Right kidney (tissue), 1 donor: ENCODE data around the gene TGM2.

Experiments
- DNase-seq: peaks from one replicate; pipeline ENCODE4 v3.0.0-alpha.2; 2016

TGM2 gene

DNA sequence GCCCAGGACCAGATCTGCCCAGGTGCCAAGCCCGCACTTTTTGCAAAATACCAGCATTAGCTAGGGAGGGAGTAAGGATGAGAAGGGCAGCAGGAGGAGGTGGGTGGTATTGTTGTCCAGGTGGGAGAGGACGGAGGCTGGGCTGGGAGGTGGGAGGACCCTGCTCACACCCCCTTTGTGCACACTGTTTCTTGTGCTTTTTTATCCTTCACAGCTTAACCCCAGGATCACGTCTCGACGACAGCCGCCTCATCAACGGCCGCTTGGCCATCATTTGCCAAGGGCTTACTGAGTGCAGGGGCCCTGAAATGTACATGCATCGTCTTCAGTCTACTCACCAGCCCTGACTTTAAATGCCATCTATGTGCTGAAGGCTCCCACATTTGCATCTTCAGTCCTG is 12.1 kb upstream of the TGM2 start:
- no peak for DNase-seq

GRCh38 chr20:38175304-38176180 is 10.5 kb upstream of the TGM2 start:
- DNase-seq: no peak

- no peak for DNase-seq
Measured at GRCh38 chr20:38173237-38174156, 8.4 kb upstream of the TGM2 start.

DNA sequence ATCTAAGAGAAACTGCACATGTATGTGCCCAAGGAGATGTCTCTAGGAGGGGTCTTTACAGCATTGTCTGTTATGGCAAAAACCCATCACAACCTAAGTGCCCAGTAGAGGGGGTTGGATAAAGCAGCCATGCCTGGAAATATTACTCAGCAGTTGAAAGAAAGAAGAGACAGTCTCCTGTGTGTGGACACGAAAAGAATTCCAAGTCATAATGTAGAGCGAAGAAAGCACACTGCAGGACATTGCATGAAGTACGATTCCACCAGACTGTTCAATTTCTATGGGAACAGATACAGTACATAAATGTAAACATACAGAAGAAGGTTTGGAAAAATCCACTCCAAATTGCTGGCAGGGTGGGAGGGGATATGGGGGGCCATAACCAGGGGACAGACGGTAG is 7.3 kb upstream of the TGM2 start:
- DNase-seq: no peak

GRCh38 chr20:38171675-38172043 is 6.6 kb upstream of the TGM2 start:
- DNase-seq: no peak

GRCh38 chr20:38170826-38171674 is 6.0 kb upstream of the TGM2 start:
- DNase-seq: no peak

DNA sequence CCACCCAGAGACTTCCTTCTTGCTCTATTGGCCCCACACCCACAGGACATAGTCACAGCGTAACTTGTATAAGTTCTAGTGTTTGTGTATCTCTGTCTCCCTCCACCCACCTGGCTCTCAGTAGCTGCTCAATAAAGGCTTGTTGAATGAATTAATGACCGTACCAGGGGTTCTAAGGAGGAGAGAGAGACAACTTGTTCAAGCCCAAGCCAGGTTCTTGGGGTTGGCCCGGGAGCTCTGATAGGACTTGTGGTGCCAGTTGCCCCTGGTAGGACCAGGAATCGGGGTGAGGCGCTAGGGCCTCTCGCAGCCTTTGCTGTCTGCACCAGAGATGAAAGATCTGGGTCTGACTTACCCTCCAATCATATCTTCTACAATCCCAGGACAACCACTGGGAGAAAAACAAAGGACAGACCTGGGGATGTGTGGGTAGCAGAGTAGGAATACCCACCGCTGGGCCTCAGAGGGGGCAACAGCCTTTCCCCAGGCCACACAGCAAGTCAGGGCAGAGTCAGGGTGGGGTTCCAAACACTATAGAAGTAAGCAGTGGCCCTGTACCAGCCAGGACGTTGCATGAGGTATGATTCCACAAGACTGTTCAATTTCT is 5.3 kb upstream of the TGM2 start:
- DNase-seq: no peak

GRCh38 chr20:38169636-38170193 is 4.6 kb upstream of the TGM2 start:
- no peak for DNase-seq

- no peak for DNase-seq
Measured at GRCh38 chr20:38168791-38169589, 3.9 kb upstream of the TGM2 start.

DNA sequence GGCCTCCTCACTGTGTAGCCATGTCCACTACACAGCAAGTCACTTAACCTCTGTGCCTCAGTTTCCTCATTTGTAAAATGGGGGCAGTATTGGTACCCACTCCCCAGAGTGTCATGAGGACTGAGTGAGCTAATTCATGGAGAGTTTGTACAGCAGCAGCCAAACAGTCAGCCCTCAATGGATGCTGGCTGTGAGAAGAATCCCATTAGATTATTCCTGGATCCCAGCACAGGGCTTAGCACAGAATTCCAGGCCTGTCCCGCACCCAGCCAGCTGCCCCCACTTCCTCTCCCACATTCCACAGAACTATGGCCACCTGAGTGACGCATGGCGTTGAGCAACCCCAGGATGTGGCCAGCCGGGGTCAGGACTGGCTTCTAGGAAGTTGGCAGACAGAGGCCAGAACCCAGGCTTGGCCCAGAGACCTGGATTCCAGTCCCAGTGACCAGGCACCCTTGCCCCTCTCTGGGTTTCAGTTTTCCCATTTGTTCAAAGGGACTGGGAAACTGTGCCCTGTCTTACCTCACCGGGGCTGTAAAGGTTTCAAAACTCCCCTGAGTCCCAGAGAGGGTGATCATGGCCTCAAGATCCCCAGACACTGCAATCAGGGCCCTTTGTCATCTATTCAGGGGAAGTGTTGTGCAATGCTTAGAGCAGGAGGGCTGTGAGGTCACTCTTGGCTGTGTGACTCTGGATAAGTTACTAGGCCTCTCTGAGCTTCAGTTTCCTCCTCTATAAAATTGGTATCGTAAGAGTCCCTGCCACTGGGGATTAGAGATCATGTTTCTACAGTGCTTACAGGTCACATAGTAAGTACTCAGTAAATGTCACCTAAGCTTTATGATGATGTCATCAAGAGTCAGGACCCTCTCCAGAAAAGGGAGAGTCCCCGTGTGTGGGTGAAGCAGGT is 3.0 kb upstream of the TGM2 start:
- DNase-seq: no peak

- DNase-seq: no peak
Measured at GRCh38 chr20:38167328-38167850, 2.3 kb upstream of the TGM2 start.

DNA sequence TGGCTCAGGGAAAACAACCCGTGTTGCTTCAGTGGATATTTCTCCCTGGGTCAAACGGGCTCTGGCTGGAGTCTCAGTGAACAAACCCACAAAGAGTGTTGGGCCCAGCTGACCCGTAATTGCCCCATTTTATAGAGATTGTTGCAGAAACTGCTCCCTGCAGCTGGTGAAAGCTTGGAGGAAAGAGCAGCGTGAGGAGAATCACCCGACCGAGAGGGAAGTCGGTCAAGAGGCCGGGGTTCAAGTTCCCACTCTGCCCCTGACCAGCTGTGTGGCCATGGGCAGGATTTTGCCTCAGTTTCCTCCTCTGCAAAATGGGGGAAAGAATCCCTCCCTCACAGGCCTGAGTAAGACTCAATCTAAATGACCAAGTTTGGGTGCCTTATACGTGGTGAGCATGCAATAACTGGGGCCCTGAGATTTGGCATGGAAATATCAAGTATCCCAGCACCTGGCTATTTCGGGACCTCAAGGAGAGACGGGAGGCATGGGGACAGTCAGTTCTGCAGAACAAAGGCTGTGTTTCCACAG is 1.7 kb upstream of the TGM2 start:
- DNase-seq: no peak

DNA sequence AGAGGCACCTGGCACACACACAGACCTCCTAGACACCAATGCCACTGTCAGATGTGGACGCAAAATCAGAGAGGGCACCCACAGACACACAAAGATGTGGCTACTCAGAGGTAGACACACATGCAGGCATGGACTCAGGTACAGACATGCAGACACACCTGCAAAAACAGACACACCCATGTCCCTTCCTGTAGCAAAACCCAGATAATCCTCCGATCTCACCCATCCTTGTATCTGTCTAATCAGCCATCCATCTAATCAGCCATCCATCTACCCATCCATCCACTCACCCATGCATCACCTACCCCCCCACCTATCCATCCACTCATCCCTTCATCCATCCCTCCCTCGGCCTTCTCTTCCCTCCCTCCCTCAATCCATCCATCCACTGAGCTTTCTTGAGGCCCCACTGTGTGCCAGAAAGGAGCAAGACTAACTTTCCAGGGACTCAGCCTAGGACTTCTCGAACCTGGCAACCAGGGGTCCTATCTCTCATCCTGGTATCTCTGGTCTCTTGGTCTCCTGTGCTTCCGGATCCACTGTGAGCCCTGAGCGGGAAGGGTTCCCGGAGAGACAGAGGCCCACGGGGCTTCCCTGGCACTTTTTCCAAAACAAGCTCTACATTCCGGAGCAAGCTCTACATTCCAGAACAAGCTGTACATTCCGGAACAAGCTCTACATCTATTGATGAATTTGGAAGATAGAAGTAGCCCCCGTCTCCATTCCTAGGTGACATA is 1.1 kb upstream of the TGM2 start:
- DNase-seq: no peak

GRCh38 chr20:38164624-38165088 is 414 bp downstream of the TGM2 start:
- no peak for DNase-seq

DNA sequence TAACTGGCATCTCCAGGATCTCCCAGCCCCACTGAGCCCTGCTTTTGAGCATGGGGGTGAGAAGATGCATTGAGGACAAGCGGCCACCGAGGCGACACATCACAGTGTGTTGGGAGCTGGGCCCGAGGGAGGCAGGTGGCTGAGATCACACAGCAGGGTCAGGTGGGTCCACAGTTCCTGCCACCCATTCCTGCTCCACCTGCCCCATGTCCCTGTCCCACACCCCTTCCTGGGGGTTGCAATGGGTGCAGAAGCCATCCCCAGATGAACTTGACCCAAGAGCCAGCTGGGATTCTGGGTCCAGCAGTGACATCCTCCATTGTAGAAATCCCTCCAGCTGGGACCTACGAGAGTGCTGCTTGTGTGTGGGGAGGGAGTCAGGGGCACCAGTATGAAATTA is 1.0 kb downstream of the TGM2 start:
- DNase-seq: no peak

DNA sequence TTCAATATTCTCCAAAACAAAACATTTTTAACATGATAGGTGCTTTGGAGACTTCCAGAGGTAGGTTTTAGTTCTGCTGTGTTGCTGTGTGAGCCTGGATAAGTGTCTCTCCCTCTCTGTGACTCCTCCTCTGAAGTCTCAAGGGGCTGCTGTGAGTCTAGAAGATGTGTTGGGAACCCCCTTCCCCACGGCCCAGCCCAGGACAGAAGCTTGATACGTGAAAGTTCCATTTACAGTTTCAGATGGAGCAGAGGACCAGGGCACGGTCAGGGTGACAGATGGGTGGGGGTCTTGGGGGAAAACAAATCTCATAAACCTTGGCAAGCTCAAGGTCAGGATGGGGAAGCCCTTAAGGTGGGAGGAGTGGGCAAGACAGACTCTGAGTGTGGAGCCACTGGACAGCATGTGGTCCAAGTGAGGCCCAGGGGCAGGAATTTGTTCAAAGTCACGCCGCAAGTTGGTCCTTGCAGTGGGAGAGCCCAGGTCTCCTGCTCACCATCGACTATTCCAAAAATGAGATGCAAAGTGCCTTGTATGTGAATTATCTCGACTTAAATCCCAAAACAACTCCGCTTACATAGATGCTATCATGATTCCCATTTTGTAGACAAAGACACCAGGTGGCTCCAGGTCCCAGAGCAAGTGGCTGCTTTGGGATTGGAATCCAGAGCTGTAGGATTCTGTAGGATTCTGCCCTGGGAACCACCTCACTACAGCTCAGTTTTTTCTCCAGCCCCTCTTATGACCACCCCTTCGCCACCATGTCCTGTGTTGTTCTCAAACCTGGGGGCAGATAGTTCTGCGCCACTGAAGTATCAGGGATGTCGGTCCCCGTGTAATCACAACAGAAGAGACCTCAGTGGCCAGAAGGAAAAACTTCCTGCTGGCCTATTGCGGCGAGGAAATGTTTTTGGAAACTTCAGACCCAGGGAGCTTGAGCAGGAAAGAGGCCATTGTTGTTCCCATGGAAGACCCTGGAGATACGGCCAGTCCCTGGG is 1.9 kb downstream of the TGM2 start:
- DNase-seq: no peak

DNA sequence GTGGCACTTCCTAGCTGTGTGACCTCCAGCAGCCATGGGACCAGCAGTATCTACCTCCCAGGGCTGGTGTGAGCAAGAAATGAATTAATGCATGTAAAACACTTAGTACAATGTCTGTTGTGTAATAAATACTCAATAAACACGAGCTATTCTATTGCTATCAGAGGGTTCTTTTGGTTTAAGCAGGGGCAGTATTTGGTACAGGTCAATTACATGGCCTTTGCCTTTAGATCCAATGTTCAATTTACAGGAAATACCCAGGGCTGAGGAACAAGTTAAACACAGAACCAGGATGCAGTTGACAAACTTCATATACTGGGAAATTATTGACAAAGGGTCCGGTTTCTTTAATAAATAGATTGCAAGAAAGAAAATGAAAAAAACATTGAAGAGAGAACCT is 2.9 kb downstream of the TGM2 start:
- DNase-seq: no peak
